Type B pancreatic cell (in vitro differentiated cells): ENCODE data around the gene SSBP3. TPM values are rescaled to one million over a fixed set of nuclear protein-coding genes. Genes with fewer than 3 reads are reported as not detected.
"Not testable (repeated sequence)": the region's sequence is repeated elsewhere in the genome, so short reads cannot be mapped to it uniquely, and the experiment has no call there.

Source experiments
- DNase-seq: peaks from one replicate; pipeline ENCODE4 v3.0.0; 2021; ENCODE audit warnings: mixed read lengths; ENCODE audit not compliant: unreplicated experiment; ENCODE audit errors: extremely low spot score
- H3K27ac Mint-ChIP-seq: 2 replicates; pipeline ENCODE4 v1.8.0; 2021; ENCODE audit warnings: mild to moderate bottlenecking, mixed read lengths
- H3K27me3 Mint-ChIP-seq: 2 replicates; pipeline ENCODE4 v1.8.0; 2021; ENCODE audit warnings: mixed read lengths
- H3K36me3 Mint-ChIP-seq: 2 replicates; pipeline ENCODE4 v1.8.0; 2021; ENCODE audit warnings: mixed read lengths
- H3K4me1 Mint-ChIP-seq: one replicate; pipeline ENCODE4 v1.8.0; 2021; ENCODE audit warnings: mixed read lengths; ENCODE audit not compliant: unreplicated experiment
- H3K4me3 Mint-ChIP-seq: 2 replicates; pipeline ENCODE4 v1.8.0; 2021; ENCODE audit warnings: mild to moderate bottlenecking, mixed read lengths
- H3K9me3 Mint-ChIP-seq: 2 replicates; pipeline ENCODE4 v1.8.0; 2021; ENCODE audit warnings: mixed read lengths
- CTCF ChIP-seq: fragments of 200-600 bp; sonication (generic); conservative IDR thresholded peaks from 2 replicates; pipeline ENCODE4 v1.5.0; 2021; ENCODE audit warnings: antibody characterized with exemption, mild to moderate bottlenecking
- total RNA-seq: library from RNA; stranded (reverse); gene quantifications from 2 replicates; pipeline ENCODE4 v1.2.1, GENCODE V29; 2021; ENCODE audit warnings: low replicate concordance

Gene SSBP3
- total RNA-seq, 1 donor from 2014 or later: 129 TPM

GRCh38 chr1:54391450-54392209, 14.6 kb downstream of the SSBP3 start:
- Mint-ChIP-seq H3K27me3 (no peaks in the 10 kb centered on the region), H3K36me3 (peaks cover 29% of the 10 kb centered on the region), H3K4me1 (peaks cover 50% of the 10 kb centered on the region), H3K27ac (no peak overlapping the region), H3K9me3 (no peaks in the 10 kb centered on the region), H3K4me3 (no peak overlapping the region)
- TF ChIP-seq CTCF: no peak
- DNase-seq: no peak

- DNase-seq: no peak
- peaks cover 46% of the 10 kb centered on the region for H3K4me1 Mint-ChIP-seq
- no peak overlapping the region for H3K4me3 Mint-ChIP-seq
- H3K27ac Mint-ChIP-seq: no peak overlapping the region
- no peaks in the 10 kb centered on the region for H3K27me3 Mint-ChIP-seq
- no peak for TF ChIP-seq CTCF
- H3K9me3 Mint-ChIP-seq: no peaks in the 10 kb centered on the region
- peaks cover 23% of the 10 kb centered on the region for H3K36me3 Mint-ChIP-seq
Measured at GRCh38 chr1:54390655-54391054, 15.5 kb downstream of the SSBP3 start.

DNA sequence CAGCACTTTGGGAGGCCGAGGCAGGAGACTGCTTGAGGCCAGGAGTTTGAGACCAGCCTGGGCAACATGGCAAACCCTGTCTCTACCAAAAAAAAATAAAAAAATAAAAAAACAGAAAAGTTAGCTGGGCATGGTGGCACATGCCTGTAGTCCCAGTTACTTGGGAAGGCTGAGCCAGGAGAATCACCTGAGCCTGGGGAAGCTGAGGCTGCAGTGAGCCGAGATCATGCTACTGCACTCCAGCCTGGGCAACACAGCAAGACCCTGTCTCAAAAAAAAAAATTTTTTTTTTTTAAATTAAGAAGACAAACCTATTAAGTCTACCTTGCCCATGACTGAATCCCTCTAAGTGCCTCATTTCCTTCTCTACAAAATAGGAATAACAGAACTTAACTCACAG, 16.6 kb downstream of the SSBP3 start:
- Mint-ChIP-seq H3K36me3 (peaks cover 26% of the 10 kb centered on the region), H3K4me1 (peaks cover 55% of the 10 kb centered on the region)
- not testable (repeated sequence) for DNase-seq, H3K4me3 Mint-ChIP-seq, H3K27ac Mint-ChIP-seq, H3K27me3 Mint-ChIP-seq, H3K9me3 Mint-ChIP-seq

GRCh38 chr1:54387419-54387818, 18.8 kb downstream of the SSBP3 start:
- no peak for DNase-seq
- peaks cover 55% of the 10 kb centered on the region for H3K4me1 Mint-ChIP-seq
- peaks cover 26% of the 10 kb centered on the region for H3K36me3 Mint-ChIP-seq
- H3K27me3 Mint-ChIP-seq: no peaks in the 10 kb centered on the region
- TF ChIP-seq CTCF: no peak
- H3K4me3 Mint-ChIP-seq: no peak overlapping the region
- H3K27ac Mint-ChIP-seq: peak overlapping the region; percentile 11
- H3K9me3 Mint-ChIP-seq: no peaks in the 10 kb centered on the region

DNA sequence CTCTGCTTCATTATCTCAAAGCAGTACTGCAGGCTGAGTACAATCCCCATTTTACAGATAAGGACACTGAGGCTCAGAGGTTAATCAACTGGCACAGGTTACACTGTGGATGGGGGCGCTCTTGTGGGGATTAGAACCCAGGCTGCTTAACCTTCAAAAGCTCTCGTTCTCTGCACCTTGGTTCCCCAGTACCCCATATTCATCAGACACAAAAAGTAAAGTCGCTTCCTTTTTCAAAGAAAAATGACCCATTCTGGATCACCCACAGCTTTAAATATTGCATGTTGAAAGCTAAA, 20.5 kb downstream of the SSBP3 start:
- no peak for DNase-seq
- Mint-ChIP-seq H3K36me3 (peaks cover 26% of the 10 kb centered on the region), H3K4me3 (no peak overlapping the region), H3K27ac (peak overlapping the region; percentile 89), H3K9me3 (no peaks in the 10 kb centered on the region), H3K4me1 (peaks cover 42% of the 10 kb centered on the region), H3K27me3 (no peaks in the 10 kb centered on the region)
- TF ChIP-seq CTCF: no peak

- no peak for TF ChIP-seq CTCF
- no peak overlapping the region for H3K4me3 Mint-ChIP-seq
- peaks cover 22% of the 10 kb centered on the region for H3K36me3 Mint-ChIP-seq
- peak overlapping the region; percentile 89 for H3K27ac Mint-ChIP-seq
- DNase-seq: no peak
- peaks cover 38% of the 10 kb centered on the region for H3K4me1 Mint-ChIP-seq
- no peaks in the 10 kb centered on the region for H3K9me3 Mint-ChIP-seq
- H3K27me3 Mint-ChIP-seq: no peaks in the 10 kb centered on the region
Measured at GRCh38 chr1:54384918-54385726, 21.1 kb downstream of the SSBP3 start.
